GM12892 (cell line): ENCODE data around the gene MED31.

ENCODE experiments used
- DNase-seq: peaks from one replicate; pipeline ENCODE4 v3.0.0; 2011; ENCODE audit not compliant: insufficient read length
- FAIRE-seq: peaks from 2 replicates; lab custom pipeline; 2011; peaks lifted over from hg19 to GRCh38; lab: Jason Lieb, UNC
- POLR2A ChIP-seq: IDR thresholded peaks from 2 replicates; pipeline ENCODE4 v1.6.1; 2011; ENCODE audit warnings: low read depth, low read length, control low read depth
- POLR2AphosphoS5 ChIP-seq: IDR thresholded peaks from 2 replicates; pipeline ENCODE4 v1.6.1; 2011; ENCODE audit warnings: low read depth, low read length, control low read depth
- TAF1 ChIP-seq: IDR thresholded peaks from 2 replicates; pipeline ENCODE4 v1.6.1; 2011; ENCODE audit warnings: low read depth, mild to moderate bottlenecking, control low read depth, low read length, borderline replicate concordance

MED31 gene

GRCh38 chr17:6630390-6630789 lies 21.0 kb downstream of the MED31 start:
- TF ChIP-seq POLR2AphosphoS5: no peak
- TF ChIP-seq POLR2A: no peak
- TF ChIP-seq TAF1: no peak
- DNase-seq (no peak), FAIRE-seq (no peak)

GRCh38 chr17:6627019-6627418 lies 24.4 kb downstream of the MED31 start:
- TF ChIP-seq POLR2A (no peak), TAF1 (no peak), POLR2AphosphoS5 (no peak)
- no peak for FAIRE-seq

GRCh38 chr17:6626616-6627015 lies 24.8 kb downstream of the MED31 start:
- FAIRE-seq (no peak), DNase-seq (no peak)
- TF ChIP-seq POLR2AphosphoS5: no peak
- TF ChIP-seq TAF1: no peak
- TF ChIP-seq POLR2A: no peak

More at GRCh38 chr17:6627019-6627418, 24.4 kb downstream of the MED31 start:
- DNase-seq: no peak

GRCh38 chr17:6623941-6624340 lies 27.5 kb downstream of the MED31 start:
- no peak for FAIRE-seq
- TF ChIP-seq TAF1 (no peak), POLR2AphosphoS5 (no peak), POLR2A (no peak)
- no peak for DNase-seq

GRCh38 chr17:6611231-6611630 lies 40.2 kb downstream of the MED31 start:
- FAIRE-seq: no peak
- no peak for TF ChIP-seq POLR2A
- no peak for TF ChIP-seq TAF1
- no peak for TF ChIP-seq POLR2AphosphoS5
- DNase-seq: no peak

GRCh38 chr17:6610011-6610410 lies 41.4 kb downstream of the MED31 start:
- DNase-seq: no peak
- no peak for TF ChIP-seq POLR2A
- no peak for TF ChIP-seq TAF1
- TF ChIP-seq POLR2AphosphoS5: no peak
- FAIRE-seq: no peak

GRCh38 chr17:6608321-6608720 lies 43.1 kb downstream of the MED31 start:
- DNase-seq: no peak
- TF ChIP-seq TAF1 (no peak), POLR2A (no peak), POLR2AphosphoS5 (no peak)
- no peak for FAIRE-seq

GRCh38 chr17:6605142-6605541 lies 46.3 kb downstream of the MED31 start:
- FAIRE-seq: no peak
- no peak for TF ChIP-seq TAF1
- TF ChIP-seq POLR2AphosphoS5: no peak
- TF ChIP-seq POLR2A: no peak
- no peak for DNase-seq

GRCh38 chr17:6603744-6604325 lies 47.6 kb downstream of the MED31 start:
- DNase-seq (no peak), FAIRE-seq (no peak)
- no peak for TF ChIP-seq POLR2A
- no peak for TF ChIP-seq POLR2AphosphoS5
- no peak for TF ChIP-seq TAF1

- FAIRE-seq (no peak), DNase-seq (no peak)
- TF ChIP-seq TAF1 (no peak), POLR2AphosphoS5 (no peak), POLR2A (no peak)
These were observed 49.3 kb downstream of the MED31 start for GRCh38 chr17:6602141-6602540.

GRCh38 chr17:6599364-6599763 lies 52.0 kb downstream of the MED31 start:
- TF ChIP-seq TAF1: no peak
- no peak for TF ChIP-seq POLR2A
- TF ChIP-seq POLR2AphosphoS5: no peak
- DNase-seq (no peak), FAIRE-seq (no peak)

- no peak for FAIRE-seq
- DNase-seq: no peak
- TF ChIP-seq POLR2AphosphoS5: no peak
- no peak for TF ChIP-seq POLR2A
- no peak for TF ChIP-seq TAF1
These were observed 53.7 kb downstream of the MED31 start for GRCh38 chr17:6597727-6598126.
